ENCODE data around the gene ZDHHC4. TPM values are rescaled to one million over a fixed set of nuclear protein-coding genes. Genes with fewer than 3 reads are reported as not detected.

The ZDHHC4 gene
- total and polyA plus RNA-seq, 2 of the 13 experiments (the other 11 are each of a cell fraction or from before 2014, with no cell fraction given): 83.2 to 188 TPM

DNA sequence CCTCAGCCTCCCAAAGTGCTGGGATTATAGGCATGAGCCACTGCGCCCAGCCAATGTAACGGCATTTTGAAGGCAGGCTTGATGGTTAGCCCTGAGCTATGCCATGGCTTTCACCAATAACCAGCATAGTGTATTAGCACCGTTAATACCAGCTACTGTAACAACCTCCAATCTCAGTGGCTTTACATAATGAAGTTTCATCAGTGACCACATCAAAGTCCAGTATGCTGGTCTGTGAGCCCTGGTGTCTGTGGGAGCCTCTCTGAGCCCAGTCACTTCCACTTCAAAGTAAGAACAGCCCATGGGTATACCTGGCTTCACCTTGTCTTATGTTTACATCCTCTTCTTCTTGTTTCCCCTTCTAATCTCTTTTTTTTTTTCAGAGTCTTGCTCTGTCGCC is 11.6 kb upstream of the ZDHHC4 start (continued):
- TF ChIP-seq, protein P1, sequence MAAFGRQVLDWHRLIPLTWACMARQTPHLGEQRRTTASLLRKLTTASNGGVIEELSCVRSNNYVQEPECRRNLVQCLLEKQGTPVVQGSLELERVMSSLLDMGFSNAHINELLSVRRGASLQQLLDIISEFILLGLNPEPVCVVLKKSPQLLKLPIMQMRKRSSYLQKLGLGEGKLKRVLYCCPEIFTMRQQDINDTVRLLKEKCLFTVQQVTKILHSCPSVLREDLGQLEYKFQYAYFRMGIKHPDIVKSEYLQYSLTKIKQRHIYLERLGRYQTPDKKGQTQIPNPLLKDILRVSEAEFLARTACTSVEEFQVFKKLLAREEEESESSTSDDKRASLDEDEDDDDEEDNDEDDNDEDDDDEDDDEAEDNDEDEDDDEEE (CRISPR knock-in tag; IDR thresholded peaks at IDR 0.05): no peak
- TF ChIP-seq HMG20A (CRISPR knock-in tag; IDR thresholded peaks at IDR 0.05; ENCODE audit: borderline replicate concordance): peak; percentile 79; the same call in 1 of the 2 replicates
- TF ChIP-seq CBFB (CRISPR knock-in tag; IDR thresholded peaks at IDR 0.05): peak; percentile 83
- peak; percentile 54 for TF ChIP-seq HNF4A (CRISPR knock-in tag; IDR thresholded peaks at IDR 0.05)
- 0 out of 2 replicates have a peak, but pooled peaks have one; percentile 31 for TF ChIP-seq TRIM24 (CRISPR knock-in tag; IDR thresholded peaks at IDR 0.05)
- TF ChIP-seq TCF7 (IDR thresholded peaks at IDR 0.05; ENCODE audit: low read depth): peak; percentile 64; the same call in 1 of the 2 replicates
- TF ChIP-seq RARA (CRISPR knock-in tag; IDR thresholded peaks at IDR 0.05): peak; percentile 31; the same call in 1 of the 2 replicates
- TF ChIP-seq MED1 (CRISPR knock-in tag; IDR thresholded peaks at IDR 0.05): peak; percentile 29; the same call in 1 of the 2 replicates
- peak; percentile 35; the same call in 1 of the 2 replicates for TF ChIP-seq GATAD2A (CRISPR knock-in tag; IDR thresholded peaks at IDR 0.05)
- peak; percentile 28; the same call in 1 of the 2 replicates for TF ChIP-seq SALL1 (CRISPR knock-in tag; IDR thresholded peaks at IDR 0.05)
- TF ChIP-seq, protein P2, sequence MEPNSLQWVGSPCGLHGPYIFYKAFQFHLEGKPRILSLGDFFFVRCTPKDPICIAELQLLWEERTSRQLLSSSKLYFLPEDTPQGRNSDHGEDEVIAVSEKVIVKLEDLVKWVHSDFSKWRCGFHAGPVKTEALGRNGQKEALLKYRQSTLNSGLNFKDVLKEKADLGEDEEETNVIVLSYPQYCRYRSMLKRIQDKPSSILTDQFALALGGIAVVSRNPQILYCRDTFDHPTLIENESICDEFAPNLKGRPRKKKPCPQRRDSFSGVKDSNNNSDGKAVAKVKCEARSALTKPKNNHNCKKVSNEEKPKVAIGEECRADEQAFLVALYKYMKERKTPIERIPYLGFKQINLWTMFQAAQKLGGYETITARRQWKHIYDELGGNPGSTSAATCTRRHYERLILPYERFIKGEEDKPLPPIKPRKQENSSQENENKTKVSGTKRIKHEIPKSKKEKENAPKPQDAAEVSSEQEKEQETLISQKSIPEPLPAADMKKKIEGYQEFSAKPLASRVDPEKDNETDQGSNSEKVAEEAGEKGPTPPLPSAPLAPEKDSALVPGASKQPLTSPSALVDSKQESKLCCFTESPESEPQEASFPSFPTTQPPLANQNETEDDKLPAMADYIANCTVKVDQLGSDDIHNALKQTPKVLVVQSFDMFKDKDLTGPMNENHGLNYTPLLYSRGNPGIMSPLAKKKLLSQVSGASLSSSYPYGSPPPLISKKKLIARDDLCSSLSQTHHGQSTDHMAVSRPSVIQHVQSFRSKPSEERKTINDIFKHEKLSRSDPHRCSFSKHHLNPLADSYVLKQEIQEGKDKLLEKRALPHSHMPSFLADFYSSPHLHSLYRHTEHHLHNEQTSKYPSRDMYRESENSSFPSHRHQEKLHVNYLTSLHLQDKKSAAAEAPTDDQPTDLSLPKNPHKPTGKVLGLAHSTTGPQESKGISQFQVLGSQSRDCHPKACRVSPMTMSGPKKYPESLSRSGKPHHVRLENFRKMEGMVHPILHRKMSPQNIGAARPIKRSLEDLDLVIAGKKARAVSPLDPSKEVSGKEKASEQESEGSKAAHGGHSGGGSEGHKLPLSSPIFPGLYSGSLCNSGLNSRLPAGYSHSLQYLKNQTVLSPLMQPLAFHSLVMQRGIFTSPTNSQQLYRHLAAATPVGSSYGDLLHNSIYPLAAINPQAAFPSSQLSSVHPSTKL (CRISPR knock-in tag; IDR thresholded peaks at IDR 0.05): peak; percentile 28; the same call in 1 of the 2 replicates
